CD4-positive, alpha-beta T cell treated with Interferon gamma for 1 hour (primary cell): ENCODE results near the gene KLHL26.
A peak's percentile ranks its signal among the peaks of the same experiment; 100 is the strongest.
"Not testable (repeated sequence)": the region's sequence is repeated elsewhere in the genome, so short reads cannot be mapped to it uniquely, and the experiment has no call there.

ENCODE experiments used
- DNase-seq: peaks from one replicate; pipeline ENCODE4 v3.0.0-alpha.2; 2020

KLHL26 gene

GRCh38 chr19:18667531-18668251 lies 30.9 kb downstream of the KLHL26 start:
- DNase-seq: no peak

- no peak for DNase-seq
Measured at GRCh38 chr19:18668252-18668631, 31.4 kb downstream of the KLHL26 start.

GRCh38 chr19:18668744-18669523 lies 32.1 kb downstream of the KLHL26 start:
- no peak for DNase-seq

- DNase-seq: no peak
Measured at GRCh38 chr19:18669524-18669817, 32.6 kb downstream of the KLHL26 start.

GRCh38 chr19:18669883-18670282 lies 33.1 kb downstream of the KLHL26 start:
- no peak for DNase-seq

- DNase-seq: no peak
Measured at GRCh38 chr19:18670312-18670711, 33.5 kb downstream of the KLHL26 start.

GRCh38 chr19:18671303-18672043 lies 34.6 kb downstream of the KLHL26 start:
- DNase-seq: no peak

- DNase-seq: no peak
Measured at GRCh38 chr19:18672044-18672451, 35.2 kb downstream of the KLHL26 start.

DNA sequence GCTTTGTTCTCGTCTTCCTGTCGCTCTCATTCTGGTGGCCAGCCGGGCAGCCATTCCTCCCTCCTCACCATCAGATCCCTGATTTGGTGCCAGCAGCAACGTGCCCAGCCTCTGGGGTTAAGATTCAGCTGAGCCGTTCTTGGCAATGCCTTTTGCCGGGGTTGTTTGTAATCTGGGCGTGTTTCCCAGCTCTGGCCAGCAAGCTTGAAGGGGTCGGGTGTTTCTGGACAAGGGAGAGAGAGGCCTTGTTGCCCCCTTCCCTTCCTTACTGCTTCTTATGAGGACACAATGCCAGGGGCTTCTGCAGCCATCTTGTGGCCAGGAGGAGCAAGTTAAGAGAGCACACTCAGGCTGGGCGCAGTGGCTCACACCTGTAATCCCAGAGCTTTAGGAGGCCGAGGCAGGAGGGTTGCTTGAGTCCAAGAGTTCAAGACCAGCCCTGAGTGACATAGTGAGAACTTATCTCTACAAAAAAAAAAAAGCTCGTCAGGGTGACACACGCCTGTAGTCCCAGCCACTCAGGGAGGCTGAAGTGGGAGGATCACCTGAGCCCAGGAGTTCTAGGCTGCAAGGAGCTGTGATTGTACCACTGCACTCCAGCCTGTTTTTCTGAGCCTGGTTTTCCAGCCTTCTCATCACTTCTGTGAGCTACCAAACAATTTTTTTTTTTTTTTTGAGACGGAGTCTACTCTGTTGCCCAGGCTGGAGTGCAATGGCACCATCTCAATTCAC lies 35.9 kb downstream of the KLHL26 start:
- no peak for DNase-seq

- no peak for DNase-seq
Measured at GRCh38 chr19:18674616-18675015, 37.8 kb downstream of the KLHL26 start.

- DNase-seq: peak; percentile 11
Measured at GRCh38 chr19:18675779-18676178, 39.0 kb downstream of the KLHL26 start.

GRCh38 chr19:18676692-18677091 lies 39.9 kb downstream of the KLHL26 start:
- no peak for DNase-seq

GRCh38 chr19:18677156-18677555 lies 40.3 kb downstream of the KLHL26 start:
- DNase-seq: no peak

DNA sequence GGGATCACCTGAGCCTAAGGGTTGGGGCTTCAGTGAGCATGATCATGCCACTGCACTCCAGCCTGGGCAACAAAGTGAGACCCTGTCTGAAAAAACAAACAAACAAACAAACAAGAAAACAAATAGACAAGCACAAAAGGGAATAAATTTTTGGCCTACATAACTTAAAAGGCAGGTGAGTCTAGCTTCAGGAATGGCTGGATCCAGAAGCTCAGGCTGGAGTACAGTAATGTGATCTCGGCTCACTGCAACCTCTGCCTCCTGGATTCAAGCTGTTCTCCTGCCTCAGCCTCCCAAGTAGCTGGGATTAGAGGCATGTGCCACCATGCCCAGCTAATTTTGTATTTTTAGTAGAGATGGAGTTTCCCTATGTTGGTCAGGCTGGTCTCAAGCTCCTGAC lies 43.3 kb downstream of the KLHL26 start:
- not testable (repeated sequence) for DNase-seq

DNA sequence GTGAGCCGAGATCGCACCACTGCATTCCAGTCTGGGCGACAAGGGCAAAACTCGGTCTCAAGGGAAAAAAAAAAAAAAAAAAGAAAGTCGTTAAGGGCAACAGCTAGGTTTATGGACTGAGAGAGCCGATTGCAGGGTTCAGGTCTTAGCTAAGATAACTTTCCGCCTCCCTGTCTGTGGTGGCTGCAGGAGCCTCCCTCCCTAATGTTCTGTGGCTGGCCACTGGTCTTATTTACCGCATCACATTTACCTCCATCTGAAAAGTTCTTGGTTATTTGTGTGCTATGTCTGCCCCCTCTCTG lies 45.9 kb downstream of the KLHL26 start:
- DNase-seq: no peak

DNA sequence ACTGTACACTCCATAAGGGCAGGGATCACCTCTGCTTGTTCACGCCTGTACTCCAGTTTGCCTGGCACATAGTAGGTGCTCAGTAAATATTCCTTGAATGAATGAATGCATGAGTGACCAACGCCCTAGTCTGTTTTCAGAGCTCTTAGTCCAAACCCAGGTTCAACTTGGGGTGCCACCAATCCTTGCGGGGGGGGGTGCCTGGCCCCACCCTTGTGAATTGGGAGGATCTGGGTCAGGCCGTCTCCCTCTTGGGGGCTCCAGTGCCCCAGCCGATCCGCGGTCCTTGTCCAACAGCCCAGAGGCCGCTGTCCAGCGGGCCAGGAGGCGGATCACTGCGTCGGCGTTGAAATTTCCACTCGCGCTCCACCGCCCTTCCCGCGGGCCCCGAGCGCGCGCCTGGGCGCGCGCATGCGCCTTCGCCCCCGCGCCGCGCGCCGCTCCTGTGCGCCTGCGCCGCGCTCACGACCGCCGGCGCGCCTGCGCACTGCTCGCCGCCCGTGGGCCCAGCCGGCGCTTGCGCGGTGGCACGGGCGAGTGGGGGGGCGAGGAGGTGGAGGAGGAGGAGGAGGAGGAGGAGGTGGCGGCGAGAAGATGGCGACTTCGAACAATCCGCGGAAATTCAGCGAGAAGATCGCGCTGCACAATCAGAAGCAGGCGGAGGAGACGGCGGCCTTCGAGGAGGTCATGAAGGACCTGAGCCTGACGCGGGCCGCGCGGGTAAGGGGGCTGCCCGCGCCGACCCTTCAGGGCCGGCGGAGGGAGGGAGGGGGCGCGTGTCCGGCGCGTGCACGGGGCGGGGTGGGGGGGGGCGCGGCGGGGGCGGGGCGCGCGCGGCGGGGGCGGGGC lies 46.5 kb downstream of the KLHL26 start, which contains the start of gene CRTC1:
CRTC1 (plus strand) TSS at position 572 of the 849 bp plus-strand sequence; CDS start at position 595, 23 bp downstream.
- peak; percentile 93 for DNase-seq

DNA sequence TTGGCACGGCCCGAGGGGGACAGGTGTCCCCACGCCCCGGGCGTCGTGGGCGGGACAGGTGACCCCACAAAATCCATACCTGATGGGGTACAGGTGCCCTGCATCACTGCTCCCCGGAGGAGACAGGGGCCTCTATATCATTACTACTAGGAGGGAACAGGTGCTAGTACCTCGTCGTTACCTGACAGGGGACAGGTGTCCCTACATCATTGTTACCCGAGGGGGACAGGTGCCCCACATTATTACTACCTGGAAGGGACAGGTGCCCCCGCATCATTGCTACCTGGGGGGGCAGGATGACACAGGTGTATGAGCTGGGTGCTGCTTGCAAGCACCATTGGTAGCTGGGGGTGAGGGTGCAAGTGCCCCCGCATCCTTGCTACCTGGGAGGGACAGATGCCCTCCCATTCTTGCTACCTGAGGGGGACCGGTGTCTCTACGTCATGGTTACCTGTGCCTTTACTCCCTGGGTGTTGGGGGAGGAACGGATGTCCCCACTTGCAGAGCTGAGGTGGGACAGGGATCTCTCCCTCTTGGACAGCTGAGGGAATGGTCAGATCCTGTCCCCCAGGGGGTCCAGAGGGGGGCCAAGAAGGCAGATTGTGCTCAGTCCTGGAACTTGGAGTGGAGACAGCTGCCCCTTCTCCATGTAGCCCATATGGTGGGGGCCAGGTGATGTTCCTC lies 47.3 kb downstream of the KLHL26 start:
- no peak for DNase-seq

GRCh38 chr19:18684642-18684993 lies 47.8 kb downstream of the KLHL26 start:
- DNase-seq: no peak

DNA sequence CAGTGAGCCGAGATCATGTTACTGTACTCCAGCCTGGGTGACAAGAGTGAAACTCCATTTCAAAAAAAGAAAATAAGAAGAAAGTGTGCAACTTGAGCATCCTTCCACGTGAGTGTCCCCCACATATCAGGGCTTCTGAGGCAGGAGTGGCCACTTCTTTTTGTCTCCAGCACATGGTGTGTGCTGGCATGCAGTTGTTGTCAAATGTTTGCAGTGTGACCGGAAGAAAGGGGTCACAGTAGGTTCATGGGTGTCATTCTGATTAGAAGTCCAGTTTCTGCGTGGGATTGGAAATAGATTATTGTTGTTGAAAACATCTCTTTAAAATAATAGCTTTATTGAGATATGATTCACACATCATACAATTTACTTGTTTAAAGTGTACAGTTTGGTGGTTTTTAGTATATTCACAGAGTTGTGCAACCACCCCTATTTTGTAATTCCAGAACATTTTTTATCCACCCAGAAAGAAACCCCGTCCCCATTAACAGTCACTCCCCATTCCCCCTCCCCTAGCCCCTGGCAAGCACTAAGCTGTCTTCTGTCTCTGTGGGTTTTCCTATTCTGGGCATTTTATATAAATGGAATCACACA lies 48.9 kb downstream of the KLHL26 start:
- DNase-seq: no peak

DNA sequence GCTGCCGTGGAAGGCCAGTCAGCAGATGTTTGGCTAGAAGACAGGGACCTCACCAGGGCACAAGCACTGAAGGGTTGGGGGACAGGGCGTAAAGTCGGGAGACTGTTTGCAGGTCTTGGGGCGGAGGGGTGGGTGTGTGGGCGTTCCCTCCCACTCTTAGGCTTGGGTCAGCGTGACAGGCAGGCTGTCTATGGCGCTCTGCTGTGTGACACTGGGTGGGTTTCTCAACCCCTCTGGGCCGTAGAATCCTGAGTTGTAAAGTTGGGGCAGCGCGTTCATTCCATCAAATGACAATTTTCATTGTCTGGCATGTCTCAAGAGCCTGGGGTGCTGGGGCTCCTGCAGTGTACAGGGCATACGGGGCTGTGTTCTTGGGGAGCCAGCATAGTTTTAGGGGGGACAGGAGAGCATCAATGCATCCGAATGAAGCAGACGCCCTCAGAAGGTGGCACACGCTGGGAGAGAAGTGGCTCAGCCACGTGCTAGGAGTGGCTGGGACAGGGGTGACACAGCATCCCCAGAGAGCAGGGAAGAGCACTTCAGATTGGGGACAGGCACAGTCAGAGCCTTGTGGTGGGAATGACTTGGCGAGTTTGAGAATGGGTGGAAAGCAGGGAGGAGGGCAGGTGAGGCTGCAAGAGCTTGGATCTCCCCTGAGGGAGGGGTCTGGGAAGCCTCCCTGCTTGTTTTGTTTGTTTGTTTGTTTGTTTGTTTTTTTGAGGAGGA lies 51.1 kb downstream of the KLHL26 start:
- no peak for DNase-seq

- DNase-seq: no peak
Measured at GRCh38 chr19:18696023-18696422, 59.2 kb downstream of the KLHL26 start.
